AG04450 (cell line): ENCODE data around the gene ARF3. TPM values are rescaled to one million over a fixed set of nuclear protein-coding genes. Genes with fewer than 3 reads are reported as not detected.
A peak's percentile ranks its signal among the peaks of the same experiment; 100 is the strongest.

Experiments used
- CTCF ChIA-PET: fragments of 300-600, 350-600 bp; formaldehyde crosslinking; extraction: SDS; loops from one replicate; lab custom pipeline; 2022; ENCODE audit warnings: antibody characterized with exemption, inconsistent platforms; lab: Charles Lee
- POLR2A ChIA-PET: fragments of 350-600 bp; formaldehyde crosslinking; extraction: SDS; loops from one replicate; lab custom pipeline; 2021; ENCODE audit warnings: antibody characterized with exemption, inconsistent platforms; lab: Yijun Ruan, JAX
- DNase-seq: peaks from one replicate; pipeline ENCODE4 v3.0.0-alpha.2; 2011; ENCODE audit warnings: low read depth, low spot score
- H3K27ac ChIP-seq: one replicate; pipeline ENCODE4 v1.5.1; 2012; ENCODE audit warnings: low read depth, low read length, control low read depth
- H3K27me3 ChIP-seq: one replicate; pipeline ENCODE4 v1.6.0; 2012; ENCODE audit warnings: low read length; ENCODE audit not compliant: control insufficient read depth, insufficient read depth
- H3K4me3 ChIP-seq: 2 replicates; pipeline ENCODE4 v1.5.1; 2011; ENCODE audit warnings: mild to moderate bottlenecking, low read depth, low read length, control low read depth
- H3K9me3 ChIP-seq: 2 replicates; pipeline ENCODE4 v1.5.1; 2012; ENCODE audit warnings: low read length; ENCODE audit not compliant: control insufficient read depth, insufficient read depth
- polyA plus RNA-seq: library from polyadenylated mRNA; depleted of rRNA; stranded (reverse); fragments of >200 nt; gene quantifications from 2 replicates; pipeline ENCODE4 v1.2.3, GENCODE V29; 2011; rRNA removed
- small RNA-seq: library from RNA; depleted of rRNA; stranded (forward); fragments of <200 nt; gene quantifications from one replicate; pipeline ENCODE3, GENCODE V24; 2012; ENCODE audit warnings: low read depth; ENCODE audit not compliant: insufficient read length
- TF ChIP-seq, protein P1 (sequence below): IDR thresholded peaks from 2 replicates; pipeline ENCODE4 v1.5.1; 2011; ENCODE audit warnings: low read depth, low read length, control low read depth, inconsistent platforms

ARF3 gene
- polyA plus RNA-seq, 1 experiment: 260 TPM

DNA sequence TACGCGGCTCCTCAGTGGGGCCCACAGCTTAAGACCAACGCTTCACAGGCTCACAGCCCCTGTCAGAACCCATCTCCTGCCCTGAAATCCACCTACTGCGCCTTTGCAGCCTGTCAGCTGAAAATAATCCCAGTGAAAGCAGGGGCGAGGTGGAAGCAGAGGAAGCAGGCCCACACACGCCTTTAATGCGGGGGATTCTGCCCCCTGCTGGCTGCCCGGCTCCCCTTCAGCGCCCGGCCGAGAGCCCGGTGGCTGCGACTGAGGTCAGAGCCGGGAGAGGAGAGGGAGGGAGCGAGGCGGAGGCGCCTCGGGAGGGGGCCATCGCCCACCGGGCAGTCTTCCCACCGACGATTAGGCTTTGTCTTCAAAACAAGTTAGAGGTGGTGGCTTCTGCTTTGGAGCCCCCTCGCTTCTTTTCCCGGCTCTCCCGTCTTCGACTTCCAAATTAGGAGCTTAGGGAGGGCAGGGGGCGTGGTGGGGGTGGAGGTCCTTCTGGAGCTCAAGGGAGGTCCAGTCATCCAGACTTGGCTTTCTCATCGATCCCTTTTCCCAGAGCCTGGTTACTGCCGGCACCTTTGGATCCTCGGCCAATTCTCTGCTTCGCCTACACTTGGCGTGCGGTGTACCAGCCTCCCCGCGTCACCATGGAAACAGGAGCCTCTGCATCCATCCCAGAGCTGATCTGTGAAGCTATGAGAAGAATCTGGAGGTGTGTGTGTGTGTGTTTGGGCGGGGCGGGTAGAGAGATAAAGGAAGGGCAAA lies 66.4 kb downstream of the ARF3 start:
- peak; percentile 27 for DNase-seq
- H3K27ac ChIP-seq: no peak overlapping the region
- CTCF ChIA-PET: interaction anchor here (0.6 to 8.8 kb wide), 43 partner anchors 10 to 154 kb away, joined by 3 to 411 read pairs (median 6); partner anchors contain the start of genes ARF3, DDX23, FKBP11 and RND1
- no peaks in the 10 kb centered on the region for H3K9me3 ChIP-seq
- TF ChIP-seq, protein P1, sequence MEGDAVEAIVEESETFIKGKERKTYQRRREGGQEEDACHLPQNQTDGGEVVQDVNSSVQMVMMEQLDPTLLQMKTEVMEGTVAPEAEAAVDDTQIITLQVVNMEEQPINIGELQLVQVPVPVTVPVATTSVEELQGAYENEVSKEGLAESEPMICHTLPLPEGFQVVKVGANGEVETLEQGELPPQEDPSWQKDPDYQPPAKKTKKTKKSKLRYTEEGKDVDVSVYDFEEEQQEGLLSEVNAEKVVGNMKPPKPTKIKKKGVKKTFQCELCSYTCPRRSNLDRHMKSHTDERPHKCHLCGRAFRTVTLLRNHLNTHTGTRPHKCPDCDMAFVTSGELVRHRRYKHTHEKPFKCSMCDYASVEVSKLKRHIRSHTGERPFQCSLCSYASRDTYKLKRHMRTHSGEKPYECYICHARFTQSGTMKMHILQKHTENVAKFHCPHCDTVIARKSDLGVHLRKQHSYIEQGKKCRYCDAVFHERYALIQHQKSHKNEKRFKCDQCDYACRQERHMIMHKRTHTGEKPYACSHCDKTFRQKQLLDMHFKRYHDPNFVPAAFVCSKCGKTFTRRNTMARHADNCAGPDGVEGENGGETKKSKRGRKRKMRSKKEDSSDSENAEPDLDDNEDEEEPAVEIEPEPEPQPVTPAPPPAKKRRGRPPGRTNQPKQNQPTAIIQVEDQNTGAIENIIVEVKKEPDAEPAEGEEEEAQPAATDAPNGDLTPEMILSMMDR: peak; percentile 94
- POLR2A ChIA-PET: interaction anchor here (0.9 to 1.4 kb wide), 2 partner anchors 38 to 39 kb away, joined by 3 read pairs; partner anchors contain the start of gene DDX23
- peaks cover 9% of the 10 kb centered on the region for H3K27me3 ChIP-seq
- H3K4me3 ChIP-seq: peak overlapping the region; percentile 47

DNA sequence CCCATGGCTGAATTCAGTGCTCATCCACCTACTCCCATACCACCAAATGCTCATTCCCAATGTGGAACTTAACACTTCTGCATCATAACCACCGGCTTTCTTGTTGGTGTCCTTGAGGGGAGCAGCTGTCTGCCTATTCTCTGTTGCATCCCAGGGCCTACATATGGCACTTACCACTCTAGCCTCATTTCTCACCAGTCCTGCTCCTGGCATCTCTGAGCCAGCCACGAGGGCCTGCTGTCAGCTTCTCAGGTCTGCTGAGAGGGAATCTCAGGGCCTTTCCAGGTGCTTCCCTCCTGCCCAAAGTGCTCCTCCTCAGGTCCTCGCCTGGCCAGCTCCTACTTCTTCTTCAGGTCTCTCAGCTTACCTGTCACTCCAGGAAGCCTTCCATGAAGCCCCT lies 67.6 kb downstream of the ARF3 start:
- ChIA-PET POLR2A (interaction anchor here (1.4 kb wide), 1 partner anchor 37 kb away, joined by 3 read pairs; the partner anchor contains the start of gene DDX23), CTCF (interaction anchor here (0.7 to 8.8 kb wide), 18 partner anchors 9 to 137 kb away, joined by 3 to 411 read pairs (median 12); partner anchors contain the start of genes ARF3, DDX23 and RND1)
- TF ChIP-seq, protein P1: no peak
- DNase-seq: no peak
- H3K4me3 ChIP-seq: no peak overlapping the region
- H3K27me3 ChIP-seq: peaks cover 9% of the 10 kb centered on the region
- H3K27ac ChIP-seq: no peak overlapping the region
- H3K9me3 ChIP-seq: no peaks in the 10 kb centered on the region

Small RNAs within 50 kb of the gene (small RNA-seq; reads per million reads assigned to genes)
- not detected for gene AC073610.1
- not detected for gene RNU6-600P
- gene RNU6-940P: not detected

Other genes with a start within 250 kb of the ARF3 start
- 23.7 and 30.8 TPM in 2 replicates for gene CCNT1, start 240.8 kb downstream of the ARF3 start, polyA plus RNA-seq
- 26.7 and 31.6 TPM in 2 replicates for gene ADCY6, start 168.4 kb downstream of the ARF3 start, polyA plus RNA-seq
- gene CACNB3, start 139.0 kb downstream of the ARF3 start, polyA plus RNA-seq: 44.9 and 51.7 TPM in 2 replicates
- 56.6 and 57.4 TPM in 2 replicates for gene DDX23, start 105.3 kb downstream of the ARF3 start, polyA plus RNA-seq
- 0.36 and 0.42 TPM in 2 replicates for gene RND1, start 91.6 kb downstream of the ARF3 start, polyA plus RNA-seq
- 85.9 and 99.2 TPM in 2 replicates for gene FKBP11, start 32.0 kb downstream of the ARF3 start, polyA plus RNA-seq
- 0.24 and 0.26 TPM in 2 replicates for gene WNT10B, start 14.2 kb upstream of the ARF3 start, polyA plus RNA-seq
- gene WNT1, start 20.8 kb upstream of the ARF3 start, polyA plus RNA-seq: not detected in 2 replicates
- 0.02 and 0.04 TPM in 2 replicates for gene DDN, start 41.9 kb upstream of the ARF3 start, polyA plus RNA-seq
- 112 and 130 TPM in 2 replicates for gene PRKAG1, start 61.3 kb upstream of the ARF3 start, polyA plus RNA-seq
- 8.9 and 11.2 TPM in 2 replicates for gene KMT2D, start 103.3 kb upstream of the ARF3 start, polyA plus RNA-seq
- 0.31 and 0.51 TPM in 2 replicates for gene RHEBL1, start 112.5 kb upstream of the ARF3 start, polyA plus RNA-seq
- not detected in 2 replicates for gene DHH, start 137.3 kb upstream of the ARF3 start, polyA plus RNA-seq
- gene LMBR1L, start 153.4 kb upstream of the ARF3 start, polyA plus RNA-seq: 34.1 and 37.3 TPM in 2 replicates
- 2,720 and 2,965 TPM in 2 replicates for gene TUBA1B, start 173.9 kb upstream of the ARF3 start, polyA plus RNA-seq
- 1,918 and 2,457 TPM in 2 replicates for gene TUBA1A, start 231.6 kb upstream of the ARF3 start, polyA plus RNA-seq